Duodenal mucosa (tissue), 2 donors: ENCODE results near the gene FCGR3B.
"Not testable (repeated sequence)": the region's sequence is repeated elsewhere in the genome, so short reads cannot be mapped to it uniquely, and the experiment has no call there.

ENCODE experiments used
- H3K27ac ChIP-seq: one replicate; pipeline ENCODE4 v1.7.0; 2013; ENCODE audit warnings: low read depth, low read length
- H3K27me3 ChIP-seq, 2 donors: one replicate each; pipeline ENCODE4 v1.7.0; 2013; ENCODE audit warnings: low read length in 2 of 2, control low read depth in 1 of 2; ENCODE audit not compliant: insufficient read depth in 2 of 2, control insufficient read depth in 1 of 2
- H3K36me3 ChIP-seq, 2 donors: one replicate each; pipeline ENCODE4 v1.7.0; 2013; ENCODE audit warnings: low read length in 2 of 2, control low read depth in 1 of 2; ENCODE audit not compliant: insufficient read depth in 2 of 2, control insufficient read depth in 1 of 2
- H3K4me1 ChIP-seq, 2 donors: one replicate each; pipeline ENCODE4 v1.7.0; 2013; ENCODE audit warnings: low read length in 2 of 2, control low read depth in 1 of 2; ENCODE audit not compliant: insufficient read depth in 2 of 2, control insufficient read depth in 1 of 2
- H3K4me3 ChIP-seq, 2 donors: one replicate each; pipeline ENCODE4 v1.7.0; 2013; ENCODE audit warnings: low read length in 2 of 2, low read depth in 1 of 2
- H3K9ac ChIP-seq, 2 donors: one replicate each; pipeline ENCODE4 v1.7.0; 2013; ENCODE audit warnings: low read length in 2 of 2, low read depth in 1 of 2
- H3K9me3 ChIP-seq, 2 donors: one replicate each; pipeline ENCODE4 v1.7.0; 2013; ENCODE audit warnings: low read length in 2 of 2, control low read depth in 1 of 2; ENCODE audit not compliant: control insufficient read depth in 1 of 2

Gene FCGR3B

GRCh38 chr1:161621181-161622000 lies 9.6 kb downstream of the FCGR3B start:
- not testable (repeated sequence) for H3K9ac ChIP-seq, H3K27me3 ChIP-seq, H3K36me3 ChIP-seq, H3K4me1 ChIP-seq, H3K9me3 ChIP-seq, H3K27ac ChIP-seq
- peak overlapping the region; percentile 30 to 40 for H3K4me3 ChIP-seq

- not testable (repeated sequence) for H3K27me3 ChIP-seq, H3K36me3 ChIP-seq, H3K9ac ChIP-seq, H3K4me1 ChIP-seq, H3K27ac ChIP-seq, H3K9me3 ChIP-seq, H3K4me3 ChIP-seq
Observed at GRCh38 chr1:161620399-161620798, 10.6 kb downstream of the FCGR3B start.

DNA sequence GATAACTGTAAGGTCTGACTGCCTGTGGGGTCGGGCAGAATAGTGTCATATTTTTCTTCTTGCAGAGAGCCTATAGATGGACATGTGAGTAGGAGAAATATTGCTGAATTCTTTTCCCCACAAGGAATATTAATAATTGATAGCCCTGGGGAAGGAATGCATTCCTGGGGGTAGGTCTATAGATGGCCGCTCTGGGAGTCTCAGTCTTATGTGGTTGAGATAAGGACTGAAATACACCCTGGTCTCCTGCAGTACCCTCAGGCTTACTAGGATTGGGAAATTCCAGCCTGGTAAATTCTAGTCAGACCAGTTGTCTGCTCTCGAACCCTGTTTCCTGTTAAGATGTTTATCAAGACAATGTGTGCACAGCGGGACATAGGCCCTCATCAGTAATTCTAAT lies 12.5 kb downstream of the FCGR3B start:
- not testable (repeated sequence) for H3K27me3 ChIP-seq, H3K4me3 ChIP-seq, H3K9ac ChIP-seq, H3K9me3 ChIP-seq, H3K27ac ChIP-seq, H3K36me3 ChIP-seq, H3K4me1 ChIP-seq

- H3K4me1 ChIP-seq, H3K4me3 ChIP-seq, H3K27me3 ChIP-seq, H3K9me3 ChIP-seq, H3K36me3 ChIP-seq, H3K27ac ChIP-seq, H3K9ac ChIP-seq: not testable (repeated sequence)
Observed at GRCh38 chr1:161616417-161616816, 14.6 kb downstream of the FCGR3B start.

DNA sequence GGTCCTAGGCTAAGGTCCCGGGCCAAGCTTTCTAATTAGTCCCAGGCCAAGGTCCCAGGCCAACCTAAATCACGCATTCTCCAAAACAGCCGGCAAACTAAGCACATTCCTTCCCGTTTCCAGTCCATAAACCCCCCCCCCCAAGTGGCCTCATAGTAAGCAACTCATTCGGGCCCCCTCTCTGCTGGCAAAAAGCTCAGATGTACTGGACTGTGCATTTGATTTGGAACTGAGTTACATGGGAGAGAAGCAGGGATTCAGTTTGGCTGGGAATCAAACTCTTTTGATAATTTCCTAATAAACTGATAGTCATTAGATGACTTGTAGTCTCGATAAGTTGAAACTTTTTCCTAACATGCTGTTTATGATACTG lies 17.8 kb downstream of the FCGR3B start:
- not testable (repeated sequence) for H3K27me3 ChIP-seq, H3K4me1 ChIP-seq, H3K27ac ChIP-seq, H3K9ac ChIP-seq, H3K36me3 ChIP-seq, H3K9me3 ChIP-seq, H3K4me3 ChIP-seq

DNA sequence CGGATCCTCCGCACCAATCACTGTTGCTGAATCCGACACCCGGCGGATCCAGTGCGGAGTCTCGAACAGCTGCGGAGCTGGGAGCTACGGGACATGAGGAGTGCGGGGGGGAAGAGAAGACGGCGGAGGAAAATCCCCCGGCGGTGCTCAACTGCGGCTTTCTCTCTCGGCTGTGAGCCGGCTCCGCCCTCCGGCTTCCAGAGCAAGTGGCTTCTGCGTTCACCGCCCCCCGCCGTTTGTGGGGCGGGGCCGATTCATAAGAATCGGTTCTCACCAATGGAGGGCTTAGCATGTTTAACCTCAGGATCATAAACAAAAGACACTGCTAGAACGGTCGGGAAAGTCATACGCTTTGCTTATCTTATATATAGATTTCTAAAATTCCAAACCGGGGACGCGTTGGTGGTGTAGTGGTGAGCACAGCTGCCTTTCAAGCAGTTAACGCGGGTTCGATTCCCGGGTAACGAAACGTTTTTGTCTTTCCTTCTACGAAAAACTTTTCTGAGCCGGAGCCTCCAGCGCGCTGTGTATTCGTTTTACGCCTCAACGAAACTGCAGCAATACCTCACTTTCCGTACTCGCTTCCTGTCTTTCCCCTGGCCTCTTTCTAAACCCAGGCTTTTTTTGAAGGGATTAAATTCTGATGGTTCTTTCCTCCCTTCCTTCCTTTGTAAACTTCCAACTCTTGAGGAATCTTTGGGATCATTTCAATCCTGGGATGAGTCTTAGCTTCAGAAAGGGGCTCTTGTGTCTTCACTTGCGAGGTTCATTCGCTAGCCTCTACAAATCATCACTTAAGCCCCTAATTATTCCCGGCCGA lies 18.4 kb downstream of the FCGR3B start:
- H3K9ac ChIP-seq = peak overlapping the region in 1 of 2 donors; percentile 5
- H3K9me3 ChIP-seq, H3K4me1 ChIP-seq, H3K27me3 ChIP-seq, H3K36me3 ChIP-seq: not testable (repeated sequence)
- peak overlapping the region; percentile 57 for H3K4me3 ChIP-seq
- H3K27ac ChIP-seq = peak overlapping the region; percentile 43

DNA sequence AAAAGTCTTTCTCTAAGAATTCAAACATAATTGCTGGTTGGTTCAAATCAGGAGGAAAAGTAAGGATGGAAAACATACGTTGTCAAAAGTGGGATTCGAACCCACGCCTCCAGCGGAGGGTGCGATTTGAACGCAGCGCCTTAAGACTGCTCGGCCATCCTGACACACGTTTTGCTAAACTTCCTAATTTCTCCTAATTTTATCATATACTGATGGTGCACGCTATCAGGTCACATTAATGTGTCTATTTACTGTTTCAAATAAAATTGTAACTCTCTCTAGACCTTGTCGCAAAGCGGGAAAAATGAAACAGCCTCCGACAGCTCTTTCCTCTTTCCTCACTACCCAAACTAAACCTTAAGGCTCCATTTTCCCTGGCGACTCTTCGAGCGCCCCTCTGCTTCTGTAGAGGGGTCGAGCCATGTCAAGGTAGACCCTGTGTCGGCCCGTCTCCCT lies 19.1 kb downstream of the FCGR3B start:
- Histone ChIP-seq H3K4me3 (peak overlapping the region; percentile 57), H3K9ac (peak overlapping the region; percentile 3 to 5), H3K27ac (peak overlapping the region; percentile 43)
- H3K36me3 ChIP-seq, H3K9me3 ChIP-seq, H3K27me3 ChIP-seq, H3K4me1 ChIP-seq: not testable (repeated sequence)

GRCh38 chr1:161610198-161610597 lies 20.8 kb downstream of the FCGR3B start:
- not testable (repeated sequence) for H3K27me3 ChIP-seq, H3K9me3 ChIP-seq, H3K4me1 ChIP-seq, H3K36me3 ChIP-seq, H3K9ac ChIP-seq, H3K27ac ChIP-seq, H3K4me3 ChIP-seq

GRCh38 chr1:161606541-161607336 lies 24.2 kb downstream of the FCGR3B start:
- H3K9ac ChIP-seq, H3K4me3 ChIP-seq, H3K36me3 ChIP-seq, H3K4me1 ChIP-seq, H3K27me3 ChIP-seq, H3K9me3 ChIP-seq, H3K27ac ChIP-seq: not testable (repeated sequence)
